Erythroblast (primary cell): ENCODE results near the gene NKD2.

Experiments
- GATA1 ChIP-seq: IDR thresholded peaks from 2 replicates; pipeline ENCODE4 v1.6.1; 2011; ENCODE audit warnings: low read depth, mild to moderate bottlenecking, control low read depth, low read length, moderate library complexity
- POLR2A ChIP-seq: IDR thresholded peaks from 2 replicates; pipeline ENCODE4 v1.6.1; 2011; ENCODE audit warnings: mild to moderate bottlenecking, low read length

DNA sequence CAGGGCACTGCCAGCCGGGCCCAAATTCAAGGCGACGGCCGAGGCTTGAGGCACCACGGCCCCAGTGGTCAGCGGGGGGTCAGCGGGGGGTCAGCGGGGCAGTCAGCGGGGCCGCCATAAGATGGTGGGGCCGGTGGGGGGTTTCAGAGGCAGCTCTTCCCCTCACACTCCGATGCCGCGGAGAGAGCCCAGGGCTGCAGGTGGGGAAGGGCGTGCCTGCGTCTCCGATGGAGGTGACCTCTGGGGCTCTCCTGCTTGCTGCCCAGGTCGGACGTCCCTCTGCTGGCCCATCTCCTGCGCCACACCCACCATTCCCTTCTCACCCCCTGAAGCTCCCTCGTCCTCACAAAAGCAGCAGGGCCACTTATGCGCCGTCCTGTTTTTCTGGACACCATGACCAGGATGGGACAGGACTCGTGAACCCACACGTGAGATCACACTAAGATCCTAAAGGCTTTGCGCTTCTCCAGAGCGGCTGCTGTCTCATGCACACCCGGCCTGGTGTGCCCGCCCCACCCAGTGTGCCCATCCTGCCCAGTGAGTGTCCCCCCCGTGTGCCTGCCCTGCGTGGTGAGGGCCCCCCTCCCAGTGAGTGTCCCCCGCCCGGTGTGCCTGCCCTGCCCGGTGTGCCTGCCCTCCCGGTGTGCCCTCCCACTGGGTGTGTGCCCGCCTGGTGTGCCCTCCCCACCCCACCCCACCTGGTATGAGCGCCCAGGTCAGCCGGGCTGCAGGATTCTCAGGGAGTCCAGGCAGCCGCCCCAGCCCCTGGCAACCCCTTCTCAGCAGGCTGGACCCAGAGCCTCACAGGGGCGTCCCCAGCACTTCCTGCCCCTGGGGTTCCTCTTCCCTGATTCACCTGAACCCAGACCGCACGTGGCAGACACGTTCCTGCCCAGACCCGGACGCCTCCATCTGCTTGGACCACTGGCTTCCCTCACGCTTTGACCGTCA is 48.7 kb upstream of the NKD2 start:
- TF ChIP-seq POLR2A (no peak), GATA1 (no peak)
